HEK293T (cell line): Measurements from ENCODE around the gene KRT33A.

ENCODE experiments used
- BHLHE40 ChIP-seq: fragments of 450-650 bp; IDR thresholded peaks from 2 replicates; pipeline ENCODE4 v1.6.1; 2016; ENCODE audit warnings: mild to moderate bottlenecking, moderate library complexity, borderline replicate concordance
- FOXA1 ChIP-seq: fragments of 450-650 bp; IDR thresholded peaks from 2 replicates; pipeline ENCODE4 v1.6.1; 2016; ENCODE audit warnings: mild to moderate bottlenecking
- HDGF ChIP-seq: fragments of 450-650 bp; IDR thresholded peaks from 2 replicates; pipeline ENCODE4 v1.6.1; 2017; ENCODE audit warnings: antibody characterized with exemption, borderline replicate concordance

- TF ChIP-seq HDGF (no peak), BHLHE40 (no peak), FOXA1 (no peak)
These were observed 11.0 kb downstream of the KRT33A start for GRCh38 chr17:41339571-41340172.
